Measurements from ENCODE around the gene PPP1R12A. TPM values are rescaled to one million over a fixed set of nuclear protein-coding genes. Genes with fewer than 3 reads are reported as not detected.

Gene PPP1R12A
- polyA plus RNA-seq, 1 donor: 59.8 TPM

DNA sequence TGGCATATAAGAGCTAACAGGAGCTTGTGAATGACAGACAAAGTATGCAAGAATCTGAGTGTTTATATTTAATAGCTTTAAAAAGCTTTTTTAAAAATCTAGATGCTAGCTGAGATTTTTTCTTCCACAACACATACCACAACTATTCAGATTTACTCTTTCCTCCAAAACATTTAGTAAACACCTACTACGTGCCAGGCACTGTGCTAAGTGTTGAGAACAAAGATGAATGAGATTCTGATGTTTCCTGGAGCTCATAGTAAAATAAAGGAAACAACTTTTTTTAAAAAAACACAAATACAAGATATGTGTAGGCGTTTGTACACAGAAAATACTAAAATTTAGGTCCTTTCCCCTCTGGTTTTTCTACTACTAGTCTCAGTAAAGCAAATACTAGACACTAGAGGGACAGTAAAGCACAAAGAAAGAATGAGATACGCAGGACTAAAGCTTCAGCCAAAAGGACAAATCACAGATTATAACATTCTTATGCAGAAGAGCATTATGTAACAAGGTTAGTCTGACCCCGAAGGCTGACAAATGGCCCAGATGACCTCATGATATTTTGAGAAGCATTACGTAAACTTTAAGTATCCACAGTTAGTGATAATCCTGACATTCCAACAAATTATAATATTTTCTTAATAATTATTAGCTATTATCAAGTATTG lies 165.6 kb downstream of the PPP1R12A start:
- no peak for DNase-seq (ENCODE audit: low read depth)

DNA sequence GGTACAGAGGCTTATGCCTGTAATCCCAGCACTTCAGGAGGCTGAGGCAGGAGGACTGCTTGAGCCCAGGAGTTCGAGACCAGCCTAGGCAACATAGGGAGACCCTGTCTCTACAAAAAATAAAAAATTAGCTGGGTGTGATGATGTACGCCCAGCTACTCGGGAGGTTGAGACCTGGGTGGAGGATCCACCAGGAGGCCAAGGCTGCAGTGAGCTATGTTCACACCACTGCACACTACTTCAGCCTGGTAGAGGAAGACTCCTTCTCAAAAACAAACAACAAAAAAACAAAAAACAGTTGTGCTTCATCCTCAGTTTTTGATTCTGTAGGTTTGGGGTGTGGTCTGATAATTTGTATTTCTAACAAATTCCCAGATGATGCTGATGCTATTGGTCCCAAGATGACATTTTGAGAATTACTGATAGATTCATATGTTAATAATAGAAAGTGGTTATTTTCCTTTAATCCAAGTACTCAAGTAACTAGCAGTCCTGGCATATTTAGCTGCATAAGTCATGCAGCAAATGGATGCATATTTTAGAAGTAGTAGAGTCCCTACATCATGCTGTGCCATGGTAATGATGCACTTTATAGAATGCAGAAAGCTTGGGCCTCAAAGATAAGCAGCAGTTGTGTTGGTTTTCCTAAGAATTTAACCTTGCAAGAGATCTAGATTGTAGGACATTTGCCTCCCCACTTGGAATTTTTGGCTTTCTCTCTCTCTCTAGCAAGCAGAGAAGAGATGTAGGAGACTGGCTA lies 168.0 kb downstream of the PPP1R12A start:
- no peak for DNase-seq (ENCODE audit: low read depth)

DNA sequence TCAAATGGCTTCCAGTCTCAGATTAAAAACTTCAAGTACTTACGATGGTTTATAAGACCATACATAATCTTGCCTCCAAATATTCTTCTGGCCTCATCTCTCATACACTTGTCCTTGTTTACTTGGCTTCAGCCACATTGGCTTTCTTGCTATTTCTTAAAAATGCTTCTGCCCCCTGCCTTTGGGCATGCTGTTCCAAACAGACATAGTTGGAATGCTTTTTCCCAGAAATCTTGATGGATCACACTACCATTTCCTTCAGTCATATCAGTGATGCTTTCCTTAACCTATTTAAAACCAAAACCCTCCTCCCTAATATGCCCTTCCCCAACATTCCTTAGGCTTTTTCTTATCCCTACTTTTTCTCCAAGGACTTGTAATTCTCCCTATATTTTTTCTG lies 169.7 kb downstream of the PPP1R12A start:
- DNase-seq (ENCODE audit: low read depth): no peak

DNA sequence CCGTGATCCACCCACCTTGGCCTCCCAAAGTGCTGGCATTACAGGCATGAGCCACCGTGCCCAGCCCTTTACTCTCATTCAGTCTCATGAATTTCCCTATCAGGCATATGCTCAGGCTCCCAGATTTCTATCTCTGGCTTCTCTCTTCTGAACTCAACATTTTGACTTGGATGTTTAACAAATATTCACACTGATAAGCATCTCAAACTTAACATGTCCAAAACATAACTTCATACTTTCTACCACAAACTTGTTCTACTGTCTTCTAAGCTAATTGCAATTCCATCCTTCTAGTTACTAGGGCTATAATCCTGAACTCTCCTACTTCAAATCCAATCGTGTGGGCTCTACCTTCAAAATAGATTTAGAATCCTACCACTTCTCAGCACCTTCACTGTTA lies 170.3 kb downstream of the PPP1R12A start:
- DNase-seq (ENCODE audit: low read depth): no peak

DNA sequence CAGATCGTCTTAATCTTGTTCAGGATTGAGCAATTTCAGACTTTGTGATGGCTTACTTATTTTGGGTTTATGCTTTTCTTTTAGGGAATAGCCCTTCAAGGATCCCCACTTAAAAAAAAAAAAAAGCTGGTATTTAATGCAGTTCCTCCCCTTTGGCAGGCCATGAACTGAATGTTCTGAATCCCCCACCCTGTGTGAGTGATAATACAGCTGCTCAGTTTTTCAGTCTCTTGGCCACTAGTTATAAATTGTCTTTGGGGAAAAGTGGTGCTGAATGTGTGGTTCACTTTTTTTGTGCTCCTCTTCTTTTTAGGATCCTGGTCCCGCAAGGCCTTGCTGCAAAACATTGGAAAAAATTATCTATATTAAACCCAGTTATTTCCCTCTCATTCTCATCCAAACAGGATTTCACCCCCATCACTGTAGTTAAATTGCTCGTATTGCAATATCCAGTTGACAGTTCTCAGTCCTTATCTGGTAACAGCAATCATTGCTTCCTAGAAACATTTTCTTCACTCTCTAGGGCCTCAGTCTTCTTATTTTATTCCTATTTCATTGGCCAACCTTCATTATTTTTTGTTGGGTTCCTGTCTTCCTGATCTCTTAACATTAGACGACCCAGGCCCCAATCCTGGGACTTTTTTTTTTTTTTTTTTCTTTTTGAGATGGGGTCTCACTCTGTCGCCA lies 171.0 kb downstream of the PPP1R12A start:
- DNase-seq (ENCODE audit: low read depth): no peak

DNA sequence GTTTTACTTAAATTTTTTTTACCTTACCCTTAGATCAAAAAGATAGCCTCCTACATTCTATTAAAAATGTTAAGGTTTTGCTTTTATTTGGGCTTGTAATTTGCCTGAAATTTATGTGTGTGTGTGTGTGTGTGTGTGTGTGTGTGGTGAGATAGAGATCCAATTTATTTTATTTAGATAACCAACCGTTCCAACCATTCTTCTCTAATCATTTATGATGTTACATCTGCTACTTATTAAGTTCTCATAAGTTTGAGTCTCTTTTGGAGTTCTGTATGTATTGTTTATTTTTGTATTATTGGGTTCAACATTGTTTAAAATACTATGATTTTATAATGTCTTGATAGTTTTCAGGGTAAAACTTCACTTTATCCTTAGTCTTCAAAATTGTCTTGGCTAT lies 173.6 kb downstream of the PPP1R12A start:
- no peak for DNase-seq (ENCODE audit: low read depth)

DNA sequence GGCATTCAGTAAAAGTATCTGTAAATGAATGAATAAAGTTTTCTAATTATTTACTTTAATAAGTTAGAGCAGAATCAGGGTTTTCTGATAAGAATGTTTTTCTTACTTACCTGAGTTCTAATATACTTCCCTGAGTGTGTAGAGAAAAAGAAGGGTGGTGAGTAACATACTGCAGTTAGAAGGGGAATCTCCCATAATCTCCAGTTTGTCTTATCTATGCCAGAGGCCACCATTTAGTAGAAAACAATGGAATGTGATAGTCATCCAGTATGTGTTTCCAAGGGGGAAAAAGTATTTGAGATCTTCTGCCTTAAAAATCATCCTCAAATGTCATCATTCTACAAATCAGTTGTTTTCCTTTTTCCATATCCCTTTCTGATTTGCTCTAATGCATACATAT lies 187.6 kb downstream of the PPP1R12A start:
- DNase-seq (ENCODE audit: low read depth): no peak

DNA sequence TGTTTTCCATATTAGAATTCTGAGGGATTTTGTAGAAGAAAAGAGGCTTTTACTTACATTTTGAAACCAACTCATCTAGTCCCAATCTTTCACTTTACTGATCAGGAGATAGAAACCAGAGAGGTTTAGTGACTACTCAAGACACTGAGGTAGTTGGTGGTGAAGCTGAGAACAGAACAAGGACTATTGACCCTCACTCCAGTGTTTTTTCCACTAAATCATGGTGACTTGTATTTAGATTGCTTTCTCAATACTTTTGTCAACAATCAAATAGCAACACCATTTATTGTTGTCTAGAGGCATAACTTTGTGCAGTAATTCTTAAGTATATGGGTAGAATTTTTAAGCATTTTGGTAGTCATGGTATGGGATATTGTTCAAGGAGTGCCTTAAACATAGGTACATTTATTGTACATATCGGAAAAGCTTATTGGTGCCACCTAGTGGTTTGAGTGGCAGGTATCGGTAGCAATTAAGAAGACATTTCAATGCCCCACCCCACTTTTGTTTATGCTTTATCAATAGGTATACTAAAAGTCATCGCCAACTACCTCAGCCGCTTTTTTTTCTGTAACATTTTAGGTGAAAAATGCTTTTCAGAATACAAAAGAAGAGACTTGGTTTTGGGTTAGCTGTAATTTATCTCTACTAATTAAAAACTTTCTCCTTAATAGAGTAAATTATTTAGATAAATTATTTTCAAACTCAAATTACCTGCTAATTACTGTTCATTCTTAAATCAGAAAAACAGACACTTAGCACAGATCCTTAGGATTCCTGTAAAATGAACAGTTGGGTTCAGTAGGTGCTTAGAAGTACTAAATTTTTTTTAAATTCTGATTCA lies 196.8 kb downstream of the PPP1R12A start:
- DNase-seq (ENCODE audit: low read depth): peak; percentile 11

DNA sequence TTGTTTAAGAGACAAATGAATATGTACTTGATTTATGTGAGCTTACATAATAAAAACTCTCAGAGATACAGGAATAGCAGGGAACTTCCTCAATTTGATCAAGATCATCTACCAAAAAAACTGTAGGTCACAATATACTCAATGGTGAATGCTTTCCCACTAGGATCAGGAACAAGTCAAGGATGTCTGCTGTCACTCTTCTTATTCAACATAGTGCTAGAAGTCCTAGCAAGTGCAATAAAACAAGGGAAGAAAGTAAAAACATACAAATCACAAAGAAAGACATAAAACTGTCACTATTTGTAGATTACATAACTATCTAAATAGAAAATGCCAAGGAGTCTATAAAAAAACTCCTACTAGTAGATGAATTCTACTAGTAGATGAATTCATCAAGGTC lies 202.3 kb downstream of the PPP1R12A start:
- no peak for DNase-seq (ENCODE audit: low read depth)

DNA sequence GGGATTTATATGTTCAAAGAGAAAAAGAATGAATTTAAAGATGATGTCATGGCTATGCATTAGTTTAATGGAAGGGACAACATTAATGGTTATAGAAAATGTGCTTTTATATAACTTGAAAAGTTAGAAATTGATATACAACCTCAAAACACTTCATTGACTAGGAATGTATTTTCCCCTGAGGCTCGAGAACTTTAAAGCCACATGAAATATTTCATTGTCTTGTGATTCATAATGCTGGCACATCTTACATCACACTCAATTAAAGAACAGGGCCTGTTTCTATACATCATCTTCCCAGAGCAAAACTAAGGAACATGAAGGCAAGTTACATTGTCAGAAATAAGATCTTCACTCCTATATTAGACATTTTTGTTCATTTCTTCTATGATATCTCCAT lies 208.9 kb downstream of the PPP1R12A start:
- no peak for DNase-seq (ENCODE audit: low read depth)

Other genes starting within 250 kb of the PPP1R12A start
- 6.4 TPM for gene PAWR, start 244.1 kb downstream of the PPP1R12A start, polyA plus RNA-seq (ENCODE audit: insufficient read length)
- 0.38 TPM for gene OTOGL, start 164.4 kb upstream of the PPP1R12A start, polyA plus RNA-seq (ENCODE audit: insufficient read length)

Measured in forelimb muscle (tissue), 1 donor.